ENCODE results near the gene CDH4. TPM values are rescaled to one million over a fixed set of nuclear protein-coding genes. Genes with fewer than 3 reads are reported as not detected.

The CDH4 gene
- total and polyA plus RNA-seq, 9 of the 15 experiments (the other 6 are each of a cell fraction or from before 2014, with no cell fraction given), result 0.04 TPM; not detected in 8

DNA sequence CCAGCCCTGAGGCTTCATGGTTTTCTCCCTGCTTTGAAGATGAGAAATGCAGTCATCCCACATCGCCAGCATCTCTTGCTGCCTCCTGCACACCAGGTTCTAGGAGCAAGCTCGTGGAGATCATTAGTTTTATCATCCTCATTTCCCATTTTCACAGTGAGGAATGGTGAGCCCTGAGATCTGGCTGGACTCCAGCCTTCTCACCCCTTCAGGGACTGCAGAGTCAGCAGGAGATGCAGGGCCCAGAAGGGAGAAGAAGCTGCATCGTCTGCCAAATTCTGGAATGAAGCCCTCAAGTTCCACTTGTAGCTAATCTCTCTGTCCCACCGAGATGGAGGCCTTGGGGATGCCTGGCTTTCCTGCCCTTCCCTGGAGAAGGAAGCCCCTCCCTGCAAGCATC is 596.8 kb downstream of the CDH4 start:
- H3K36me3 ChIP-seq (ENCODE audit: control insufficient read depth, insufficient read depth, low read length), result no peaks in the 10 kb centered on the region
- no peak overlapping the region for H3K4me3 ChIP-seq
- CTCF ChIA-PET (ENCODE audit: low intra/inter-chr PET ratio), result no interaction called here
- no peak overlapping the region for H3K9ac ChIP-seq (ENCODE audit: insufficient read depth in 1 of 2, low read depth in 2 of 2, low read length in 2 of 2)
- no peak overlapping the region for H3K4me2 ChIP-seq (ENCODE audit: insufficient read depth, low read length)
- H3K4me1 ChIP-seq (replicated peaks in 1 of 2; ENCODE audit: control insufficient read depth in 2 of 2, insufficient read depth in 2 of 2, low read length in 2 of 2), result peaks cover 0 to 4% of the 10 kb centered on the region in 2 experiments; a peak in 1 of 5 replicates
- POLR2A ChIA-PET, result interaction anchor here (0.5 kb wide), 1 partner anchor 1019 kb away, joined by 4 read pairs; no protein-coding TSS in a partner anchor
- no TSS peak for BruUV-seq (replicated peaks)
- no peak for FAIRE-seq
- H4K20me1 ChIP-seq (replicated peaks; ENCODE audit: control insufficient read depth, insufficient read depth, low read length), result peaks cover 7% of the 10 kb centered on the region
- in situ Hi-C loops (cut with MboI) (no loop called here), intact Hi-C loops (cut with micrococcal nuclease) (no loop called here)
- peaks cover 15 to 82% of the 10 kb centered on the region in 2 experiments; a peak in 4 of 5 replicates for H3K27me3 ChIP-seq (ENCODE audit: control insufficient read depth in 2 of 2, insufficient read depth in 2 of 2, low read length in 2 of 2)
- no peak for ATAC-seq
- no peak overlapping the region for H2AFZ ChIP-seq (ENCODE audit: low read depth, low read length)
- no peaks in the 10 kb centered on the region for H3K9me3 ChIP-seq (replicated peaks; ENCODE audit: control insufficient read depth, insufficient read depth, low read depth, low read length)
- no peak overlapping the region for H3K27ac ChIP-seq (ENCODE audit: extremely low read depth, low read depth, low read length)
- H3K9me1 ChIP-seq (ENCODE audit: control insufficient read depth, insufficient read depth, low read length), result no peaks in the 10 kb centered on the region
- no peaks in the 10 kb centered on the region for H3K79me2 ChIP-seq (ENCODE audit: control insufficient read depth, insufficient read depth, low read length)
- no peak for DNase-seq (ENCODE audit: extremely low read depth in 1 of 4, low spot score in 3 of 4)
- WGBS (ENCODE audit: insufficient coverage, low coverage, missing lambda C conversion rate), result 0% methylated on average over 4 of the region's 4 CpGs
- TF ChIP-seq BACH1 (tag; IDR thresholded peaks at IDR 0.05) (no peak), MAFF (IDR thresholded peaks at IDR 0.05; ENCODE audit: low read length) (no peak), GATA2 (CRISPR knock-in tag; IDR thresholded peaks at IDR 0.05) (no peak), ZFP1 (CRISPR knock-in tag; IDR thresholded peaks at IDR 0.05) (no peak), TAF9B (IDR thresholded peaks at IDR 0.05; ENCODE audit: partially characterized antibody) (no peak), SUPT5H (IDR thresholded peaks at IDR 0.05) (no peak)
- TF ChIP-seq, protein P1, sequence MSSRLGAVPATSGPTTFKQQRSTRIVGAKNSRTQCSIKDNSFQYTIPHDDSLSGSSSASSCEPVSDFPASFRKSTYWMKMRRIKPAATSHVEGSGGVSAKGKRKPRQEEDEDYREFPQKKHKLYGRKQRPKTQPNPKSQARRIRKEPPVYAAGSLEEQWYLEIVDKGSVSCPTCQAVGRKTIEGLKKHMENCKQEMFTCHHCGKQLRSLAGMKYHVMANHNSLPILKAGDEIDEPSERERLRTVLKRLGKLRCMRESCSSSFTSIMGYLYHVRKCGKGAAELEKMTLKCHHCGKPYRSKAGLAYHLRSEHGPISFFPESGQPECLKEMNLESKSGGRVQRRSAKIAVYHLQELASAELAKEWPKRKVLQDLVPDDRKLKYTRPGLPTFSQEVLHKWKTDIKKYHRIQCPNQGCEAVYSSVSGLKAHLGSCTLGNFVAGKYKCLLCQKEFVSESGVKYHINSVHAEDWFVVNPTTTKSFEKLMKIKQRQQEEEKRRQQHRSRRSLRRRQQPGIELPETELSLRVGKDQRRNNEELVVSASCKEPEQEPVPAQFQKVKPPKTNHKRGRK (tag; IDR thresholded peaks at IDR 0.05), result no peak
- TF ChIP-seq, protein P2, sequence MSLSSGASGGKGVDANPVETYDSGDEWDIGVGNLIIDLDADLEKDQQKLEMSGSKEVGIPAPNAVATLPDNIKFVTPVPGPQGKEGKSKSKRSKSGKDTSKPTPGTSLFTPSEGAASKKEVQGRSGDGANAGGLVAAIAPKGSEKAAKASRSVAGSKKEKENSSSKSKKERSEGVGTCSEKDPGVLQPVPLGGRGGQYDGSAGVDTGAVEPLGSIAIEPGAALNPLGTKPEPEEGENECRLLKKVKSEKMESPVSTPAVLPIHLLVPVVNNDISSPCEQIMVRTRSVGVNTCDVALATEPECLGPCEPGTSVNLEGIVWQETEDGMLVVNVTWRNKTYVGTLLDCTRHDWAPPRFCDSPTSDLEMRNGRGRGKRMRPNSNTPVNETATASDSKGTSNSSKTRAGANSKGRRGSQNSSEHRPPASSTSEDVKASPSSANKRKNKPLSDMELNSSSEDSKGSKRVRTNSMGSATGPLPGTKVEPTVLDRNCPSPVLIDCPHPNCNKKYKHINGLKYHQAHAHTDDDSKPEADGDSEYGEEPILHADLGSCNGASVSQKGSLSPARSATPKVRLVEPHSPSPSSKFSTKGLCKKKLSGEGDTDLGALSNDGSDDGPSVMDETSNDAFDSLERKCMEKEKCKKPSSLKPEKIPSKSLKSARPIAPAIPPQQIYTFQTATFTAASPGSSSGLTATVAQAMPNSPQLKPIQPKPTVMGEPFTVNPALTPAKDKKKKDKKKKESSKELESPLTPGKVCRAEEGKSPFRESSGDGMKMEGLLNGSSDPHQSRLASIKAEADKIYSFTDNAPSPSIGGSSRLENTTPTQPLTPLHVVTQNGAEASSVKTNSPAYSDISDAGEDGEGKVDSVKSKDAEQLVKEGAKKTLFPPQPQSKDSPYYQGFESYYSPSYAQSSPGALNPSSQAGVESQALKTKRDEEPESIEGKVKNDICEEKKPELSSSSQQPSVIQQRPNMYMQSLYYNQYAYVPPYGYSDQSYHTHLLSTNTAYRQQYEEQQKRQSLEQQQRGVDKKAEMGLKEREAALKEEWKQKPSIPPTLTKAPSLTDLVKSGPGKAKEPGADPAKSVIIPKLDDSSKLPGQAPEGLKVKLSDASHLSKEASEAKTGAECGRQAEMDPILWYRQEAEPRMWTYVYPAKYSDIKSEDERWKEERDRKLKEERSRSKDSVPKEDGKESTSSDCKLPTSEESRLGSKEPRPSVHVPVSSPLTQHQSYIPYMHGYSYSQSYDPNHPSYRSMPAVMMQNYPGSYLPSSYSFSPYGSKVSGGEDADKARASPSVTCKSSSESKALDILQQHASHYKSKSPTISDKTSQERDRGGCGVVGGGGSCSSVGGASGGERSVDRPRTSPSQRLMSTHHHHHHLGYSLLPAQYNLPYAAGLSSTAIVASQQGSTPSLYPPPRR (CRISPR knock-in tag; IDR thresholded peaks at IDR 0.05; ENCODE audit: borderline replicate concordance), result no peak
- TF ChIP-seq, protein P3, sequence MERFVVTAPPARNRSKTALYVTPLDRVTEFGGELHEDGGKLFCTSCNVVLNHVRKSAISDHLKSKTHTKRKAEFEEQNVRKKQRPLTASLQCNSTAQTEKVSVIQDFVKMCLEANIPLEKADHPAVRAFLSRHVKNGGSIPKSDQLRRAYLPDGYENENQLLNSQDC (CRISPR knock-in tag; IDR thresholded peaks at IDR 0.05), result no peak
- TF ChIP-seq, protein P4, sequence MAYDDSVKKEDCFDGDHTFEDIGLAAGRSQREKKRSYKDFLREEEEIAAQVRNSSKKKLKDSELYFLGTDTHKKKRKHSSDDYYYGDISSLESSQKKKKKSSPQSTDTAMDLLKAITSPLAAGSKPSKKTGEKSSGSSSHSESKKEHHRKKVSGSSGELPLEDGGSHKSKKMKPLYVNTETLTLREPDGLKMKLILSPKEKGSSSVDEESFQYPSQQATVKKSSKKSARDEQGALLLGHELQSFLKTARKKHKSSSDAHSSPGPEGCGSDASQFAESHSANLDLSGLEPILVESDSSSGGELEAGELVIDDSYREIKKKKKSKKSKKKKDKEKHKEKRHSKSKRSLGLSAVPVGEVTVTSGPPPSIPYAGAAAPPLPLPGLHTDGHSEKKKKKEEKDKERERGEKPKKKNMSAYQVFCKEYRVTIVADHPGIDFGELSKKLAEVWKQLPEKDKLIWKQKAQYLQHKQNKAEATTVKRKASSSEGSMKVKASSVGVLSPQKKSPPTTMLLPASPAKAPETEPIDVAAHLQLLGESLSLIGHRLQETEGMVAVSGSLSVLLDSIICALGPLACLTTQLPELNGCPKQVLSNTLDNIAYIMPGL (CRISPR knock-in tag; IDR thresholded peaks at IDR 0.05), result no peak
- TF ChIP-seq, protein P5, sequence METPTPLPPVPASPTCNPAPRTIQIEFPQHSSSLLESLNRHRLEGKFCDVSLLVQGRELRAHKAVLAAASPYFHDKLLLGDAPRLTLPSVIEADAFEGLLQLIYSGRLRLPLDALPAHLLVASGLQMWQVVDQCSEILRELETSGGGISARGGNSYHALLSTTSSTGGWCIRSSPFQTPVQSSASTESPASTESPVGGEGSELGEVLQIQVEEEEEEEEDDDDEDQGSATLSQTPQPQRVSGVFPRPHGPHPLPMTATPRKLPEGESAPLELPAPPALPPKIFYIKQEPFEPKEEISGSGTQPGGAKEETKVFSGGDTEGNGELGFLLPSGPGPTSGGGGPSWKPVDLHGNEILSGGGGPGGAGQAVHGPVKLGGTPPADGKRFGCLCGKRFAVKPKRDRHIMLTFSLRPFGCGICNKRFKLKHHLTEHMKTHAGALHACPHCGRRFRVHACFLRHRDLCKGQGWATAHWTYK (CRISPR knock-in tag; IDR thresholded peaks at IDR 0.05), result no peak
